ENCODE data around the gene CIB2.

DNA sequence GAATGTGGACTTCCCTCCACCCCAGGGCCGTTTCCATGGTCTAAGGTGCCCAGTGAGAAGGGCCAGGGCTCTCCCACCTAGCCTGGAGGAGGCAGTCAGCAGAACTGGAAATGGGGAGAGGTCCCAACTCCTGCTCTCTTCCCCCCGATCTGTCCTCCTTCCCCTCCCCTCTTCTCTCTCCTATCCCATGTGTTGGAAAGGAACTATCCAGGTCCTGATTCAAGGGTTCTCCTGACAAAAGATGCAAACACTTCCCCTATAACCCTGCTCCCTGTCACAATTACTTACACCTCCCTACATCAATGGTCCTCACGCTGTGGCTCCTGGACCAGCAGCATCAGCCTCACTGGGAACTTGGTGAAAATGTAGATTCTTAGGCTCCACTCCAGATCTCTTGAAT is 6.0 kb downstream of the CIB2 start:
- TF ChIP-seq, protein P1, sequence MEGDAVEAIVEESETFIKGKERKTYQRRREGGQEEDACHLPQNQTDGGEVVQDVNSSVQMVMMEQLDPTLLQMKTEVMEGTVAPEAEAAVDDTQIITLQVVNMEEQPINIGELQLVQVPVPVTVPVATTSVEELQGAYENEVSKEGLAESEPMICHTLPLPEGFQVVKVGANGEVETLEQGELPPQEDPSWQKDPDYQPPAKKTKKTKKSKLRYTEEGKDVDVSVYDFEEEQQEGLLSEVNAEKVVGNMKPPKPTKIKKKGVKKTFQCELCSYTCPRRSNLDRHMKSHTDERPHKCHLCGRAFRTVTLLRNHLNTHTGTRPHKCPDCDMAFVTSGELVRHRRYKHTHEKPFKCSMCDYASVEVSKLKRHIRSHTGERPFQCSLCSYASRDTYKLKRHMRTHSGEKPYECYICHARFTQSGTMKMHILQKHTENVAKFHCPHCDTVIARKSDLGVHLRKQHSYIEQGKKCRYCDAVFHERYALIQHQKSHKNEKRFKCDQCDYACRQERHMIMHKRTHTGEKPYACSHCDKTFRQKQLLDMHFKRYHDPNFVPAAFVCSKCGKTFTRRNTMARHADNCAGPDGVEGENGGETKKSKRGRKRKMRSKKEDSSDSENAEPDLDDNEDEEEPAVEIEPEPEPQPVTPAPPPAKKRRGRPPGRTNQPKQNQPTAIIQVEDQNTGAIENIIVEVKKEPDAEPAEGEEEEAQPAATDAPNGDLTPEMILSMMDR (IDR thresholded peaks at IDR 0.05): no peak
- TF ChIP-seq GABPA (IDR thresholded peaks at IDR 0.05; ENCODE audit: low read depth): no peak
- TF ChIP-seq RFX5 (IDR thresholded peaks at IDR 0.05; ENCODE audit: low read length): no peak
- TF ChIP-seq FOXM1 (IDR thresholded peaks at IDR 0.05; ENCODE audit: low read depth): no peak
- TF ChIP-seq NFIC (IDR thresholded peaks at IDR 0.05; ENCODE audit: borderline replicate concordance): no peak
